ENCODE measurements around the gene CHST12. TPM values are rescaled to one million over a fixed set of nuclear protein-coding genes. Genes with fewer than 3 reads are reported as not detected.

CHST12 gene
- 7.8 to 16.3 TPM (median 12.4 TPM) in 5 replicates for total RNA-seq (2022; extraction: Qiagen RNA extraction)

DNA sequence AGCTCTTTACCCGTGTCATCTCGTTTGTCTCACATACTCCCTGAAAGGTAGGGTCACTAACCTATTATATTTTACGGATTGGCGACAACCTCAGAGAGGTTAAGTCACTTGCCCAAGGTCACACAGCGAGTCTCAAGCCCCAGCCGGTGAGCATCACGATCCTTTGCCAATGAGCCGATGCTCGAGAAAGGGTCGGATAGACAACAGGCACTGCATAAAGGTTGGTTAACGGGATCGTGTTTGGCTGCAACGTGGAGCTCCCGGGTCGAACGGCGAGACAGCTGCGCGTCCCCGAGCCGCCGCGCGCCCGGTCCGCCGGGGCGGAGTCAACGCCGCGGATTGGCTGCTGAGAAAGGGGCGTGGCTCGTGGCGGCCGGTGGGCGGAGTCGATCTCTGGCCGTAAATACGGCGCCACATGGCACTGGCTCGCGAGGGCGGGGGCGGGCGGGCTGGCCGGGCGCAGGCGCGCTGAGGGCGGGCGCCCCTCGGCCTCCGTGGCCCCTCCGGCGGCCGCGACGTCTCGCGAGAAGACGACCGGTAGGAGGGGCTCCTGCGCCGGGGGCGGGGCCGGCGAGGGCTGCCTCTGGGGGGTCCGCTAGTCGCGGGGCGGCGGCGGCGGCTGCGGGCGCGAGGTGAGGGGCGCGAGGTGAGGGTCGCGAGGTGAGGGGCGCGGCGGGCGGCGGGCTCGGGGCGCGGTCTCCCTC is at the start of gene CHST12:
CHST12 (plus strand) TSS at position 598 of the 704 bp plus-strand sequence. CDS start 29,029 bp downstream, outside the sequence.

DNA sequence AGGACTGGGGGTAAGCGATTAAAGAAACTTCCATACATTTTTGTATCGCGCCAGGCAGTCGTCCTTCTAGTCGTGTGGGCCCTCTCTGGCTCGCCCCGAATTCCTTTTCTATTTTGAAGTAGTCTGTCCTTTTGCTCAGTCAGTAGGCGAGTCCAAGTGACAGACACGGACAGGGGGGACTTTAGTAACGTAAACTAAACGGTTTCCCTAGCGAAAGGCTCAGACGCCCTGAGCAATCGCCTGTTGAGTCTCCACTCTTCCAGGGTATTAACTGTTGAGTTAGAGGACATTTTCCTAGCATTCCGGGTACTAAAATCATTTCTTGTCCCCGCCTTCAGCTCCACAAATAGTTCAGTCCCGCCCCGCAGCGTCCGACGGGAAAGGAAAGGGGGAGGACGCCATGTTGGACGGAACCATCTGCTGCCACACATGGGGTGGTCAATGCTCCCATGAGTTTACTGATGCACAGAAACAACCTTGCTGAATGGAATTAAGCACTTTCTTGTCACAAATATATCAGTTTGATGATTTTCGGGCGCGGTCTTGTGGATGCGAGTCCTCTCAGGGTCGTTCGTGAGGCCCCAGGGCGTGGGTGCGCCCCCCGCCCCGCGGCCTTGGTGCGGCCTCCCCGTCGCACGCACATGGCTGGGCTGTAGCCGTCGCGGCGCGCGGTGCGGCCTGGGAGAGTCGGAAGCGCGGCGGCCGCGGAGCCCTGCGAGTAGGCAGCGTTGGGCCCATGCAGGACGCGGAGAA is 49.0 kb upstream of the CHST12 start, which contains the start of gene EIF3B:
EIF3B (plus strand) TSS at position 642 of the 753 bp plus-strand sequence; CDS start at position 737, 95 bp downstream.

DNA sequence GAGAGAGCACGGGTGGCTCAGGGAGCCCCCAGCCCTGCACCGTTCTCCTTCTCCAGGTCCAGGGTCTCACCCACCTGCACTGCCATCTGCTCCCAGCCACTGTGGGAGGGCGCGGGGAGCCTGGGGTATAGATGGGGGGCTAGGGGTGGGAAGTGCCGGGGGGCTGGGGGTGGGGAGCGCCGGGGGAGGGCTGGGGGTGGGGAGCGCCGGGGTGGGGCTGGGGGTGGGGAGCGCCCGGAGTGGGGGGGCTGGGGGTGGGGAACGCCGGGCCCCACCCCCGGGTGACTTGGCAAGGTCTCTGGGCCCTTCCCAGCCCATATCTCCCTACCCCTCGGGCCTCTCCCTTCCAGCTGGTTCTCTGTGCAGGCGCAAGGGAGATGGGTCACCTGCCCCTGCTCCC is 72.9 kb downstream of the CHST12 start, which contains the start of gene GRIFIN:
GRIFIN (minus strand) TSS at position 101 of the 400 bp plus-strand sequence; CDS start at position 86, 15 bp downstream.

Other genes starting within 250 kb of the CHST12 start
- gene MAD1L1, start 170.7 kb upstream of the CHST12 start, total RNA-seq (2022; extraction: Qiagen RNA extraction) = 16.3 to 27.6 TPM (median 26.0 TPM) in 5 replicates
- 49.6 to 54.7 TPM (median 50.5 TPM) in 5 replicates for gene MRM2, start 161.4 kb upstream of the CHST12 start, total RNA-seq (2022; extraction: Qiagen RNA extraction)
- gene NUDT1, start 161.4 kb upstream of the CHST12 start, total RNA-seq (2022; extraction: Qiagen RNA extraction) = 83.7 to 114 TPM (median 104 TPM) in 5 replicates
- 37.4 to 85.1 TPM (median 77.1 TPM) in 5 replicates for gene SNX8, start 89.2 kb upstream of the CHST12 start, total RNA-seq (2022; extraction: Qiagen RNA extraction)
- gene EIF3B, start 48.8 kb upstream of the CHST12 start, total RNA-seq (2022; extraction: Qiagen RNA extraction) = 223 to 263 TPM (median 224 TPM) in 5 replicates
- not detected in 5 replicates for gene GRIFIN, start 72.8 kb downstream of the CHST12 start, total RNA-seq (2022; extraction: Qiagen RNA extraction)
- 8.2 to 17.8 TPM (median 17.1 TPM) in 5 replicates for gene LFNG, start 116.2 kb downstream of the CHST12 start, total RNA-seq (2022; extraction: Qiagen RNA extraction)
- 24.3 to 40.7 TPM (median 39.4 TPM) in 5 replicates for gene BRAT1, start 151.9 kb downstream of the CHST12 start, total RNA-seq (2022; extraction: Qiagen RNA extraction)
- gene IQCE, start 155.4 kb downstream of the CHST12 start, total RNA-seq (2022; extraction: Qiagen RNA extraction) = 9.7 to 14.7 TPM (median 13.8 TPM) in 5 replicates
- gene TTYH3, start 228.4 kb downstream of the CHST12 start, total RNA-seq (2022; extraction: Qiagen RNA extraction) = 38.2 to 65.1 TPM (median 62.2 TPM) in 5 replicates